HG02885 (cell line): Measurements from ENCODE around the gene ERBB4.

Experiments used
- ATAC-seq: cut with Tn5 transposase; IDR thresholded peaks from one replicate; pipeline ENCODE4 v1.9.1; 2021; ENCODE audit warnings: mild to moderate bottlenecking; ENCODE audit not compliant: unreplicated experiment, poor library complexity

Gene ERBB4

DNA sequence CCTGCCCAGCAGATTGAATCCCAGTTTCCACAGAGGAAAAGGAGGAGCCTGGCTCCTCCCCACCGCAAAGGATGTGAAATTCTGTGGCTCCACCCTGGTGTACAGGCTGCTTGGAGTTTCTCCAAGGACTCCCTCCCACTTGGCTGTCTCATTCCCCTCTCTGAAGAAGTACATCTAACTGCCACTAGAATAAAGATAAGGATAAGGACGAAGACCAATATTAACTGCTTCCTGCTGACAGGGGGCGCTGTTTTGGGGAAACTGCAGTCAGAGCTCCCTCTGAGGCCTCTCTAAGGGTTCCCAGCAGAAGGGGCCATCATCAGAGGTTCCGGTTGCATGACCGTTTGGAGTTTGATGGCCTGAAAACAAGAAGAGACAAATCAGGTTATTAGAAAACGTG, 1191.3 kb downstream of the ERBB4 start:
- ATAC-seq, result no peak

GRCh38 chr2:211344289-211344688, 1194.3 kb downstream of the ERBB4 start:
- no peak for ATAC-seq

DNA sequence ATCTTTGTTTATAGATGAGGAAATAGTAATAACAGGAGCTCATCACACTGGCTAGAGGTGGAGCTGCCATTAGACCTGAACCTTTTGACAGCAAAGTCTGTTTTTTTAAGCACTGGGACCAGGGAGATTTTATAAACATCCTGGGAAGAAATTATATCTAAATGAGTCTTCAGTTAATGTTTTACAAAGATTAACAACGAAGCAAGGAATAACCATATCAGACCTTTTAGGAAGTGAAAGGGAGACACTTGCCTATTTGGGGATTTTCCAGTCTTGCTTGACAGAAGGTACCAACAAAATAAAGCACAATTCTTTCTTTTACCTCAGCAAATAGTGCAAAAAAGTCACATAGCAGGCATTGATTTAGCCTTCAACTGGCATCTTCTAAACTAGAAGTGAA, 1205.2 kb downstream of the ERBB4 start:
- no peak for ATAC-seq

DNA sequence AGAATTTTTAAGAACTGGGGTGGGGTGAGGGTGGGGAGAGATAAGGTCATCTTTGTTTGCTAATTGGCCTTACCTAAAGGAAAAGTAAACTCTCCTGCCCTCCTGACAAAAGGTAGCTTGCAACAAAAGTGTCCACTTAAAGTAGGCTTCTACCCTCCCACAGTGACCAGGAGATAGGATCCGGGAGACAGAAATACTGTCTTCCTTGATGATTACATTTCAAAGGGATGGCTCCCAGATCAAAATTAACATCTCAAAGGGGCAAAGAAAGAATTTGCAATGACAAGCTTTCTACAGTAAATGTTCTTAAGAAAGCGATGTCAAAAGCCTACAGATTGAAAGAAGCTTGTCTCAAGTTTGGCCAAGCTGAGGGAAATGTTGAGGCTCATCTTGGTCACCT, 1206.9 kb downstream of the ERBB4 start:
- no peak for ATAC-seq

- ATAC-seq, result no peak
These were observed 1208.7 kb downstream of the ERBB4 start for GRCh38 chr2:211329882-211330281.

DNA sequence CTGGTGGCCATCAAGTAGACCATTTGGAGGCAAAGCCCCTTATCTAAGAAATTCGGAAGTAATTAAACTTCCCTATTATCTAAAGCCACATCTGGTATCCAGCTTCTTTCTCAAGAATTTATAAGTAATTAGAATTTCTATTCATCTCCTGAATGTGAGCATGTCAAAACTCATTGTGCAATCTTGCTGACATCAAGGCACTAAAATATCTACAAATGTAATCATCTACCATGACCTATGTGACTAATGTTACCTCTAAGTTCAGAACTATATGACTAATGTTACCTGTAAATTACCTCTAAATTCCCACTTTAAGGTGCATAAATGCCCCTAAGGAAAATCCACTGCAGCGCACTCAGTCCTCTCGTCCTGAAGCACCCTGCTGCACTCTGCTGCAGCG, 1209.2 kb downstream of the ERBB4 start:
- ATAC-seq, result no peak

- ATAC-seq, result no peak
These were observed 1210.5 kb downstream of the ERBB4 start for GRCh38 chr2:211328126-211328525.
